G401.6 (cell line): ENCODE data around the gene AATF.

Source experiments
- FAIRE-seq: peaks from 2 replicates; lab custom pipeline; 2012; peaks lifted over from hg19 to GRCh38; lab: Jason Lieb, UNC

AATF gene

GRCh38 chr17:36931096-36931696 lies 17.6 kb upstream of the AATF start:
- FAIRE-seq = no peak

GRCh38 chr17:36931697-36932382 lies 16.9 kb upstream of the AATF start:
- no peak for FAIRE-seq

GRCh38 chr17:36932383-36932693 lies 16.4 kb upstream of the AATF start:
- no peak for FAIRE-seq

- no peak for FAIRE-seq
Measured at GRCh38 chr17:36932694-36933511, 15.9 kb upstream of the AATF start.

- no peak for FAIRE-seq
Measured at GRCh38 chr17:36933512-36934143, 15.1 kb upstream of the AATF start.

GRCh38 chr17:36934144-36934691 lies 14.5 kb upstream of the AATF start:
- FAIRE-seq = no peak

- no peak for FAIRE-seq
Measured at GRCh38 chr17:36934692-36935630, 13.8 kb upstream of the AATF start.

GRCh38 chr17:36935671-36936454 lies 12.9 kb upstream of the AATF start:
- no peak for FAIRE-seq

- FAIRE-seq = no peak
Measured at GRCh38 chr17:36936455-36937000, 12.2 kb upstream of the AATF start.

- FAIRE-seq = no peak
Measured at GRCh38 chr17:36937001-36937958, 11.5 kb upstream of the AATF start, which contains the start of gene LHX1. Gene LHX1, plus strand, starts transcription at chr17:36937475. Its CDS starts 723 bp downstream, at chr17:36938198.

- FAIRE-seq = no peak
Measured at GRCh38 chr17:36937959-36938565, 10.7 kb upstream of the AATF start.

- FAIRE-seq = no peak
Measured at GRCh38 chr17:36938566-36939051, 10.1 kb upstream of the AATF start.

GRCh38 chr17:36939052-36939801 lies 9.5 kb upstream of the AATF start:
- FAIRE-seq = no peak

- no peak for FAIRE-seq
Measured at GRCh38 chr17:36939802-36940312, 8.9 kb upstream of the AATF start.

- FAIRE-seq = no peak
Measured at GRCh38 chr17:36940313-36941264, 8.2 kb upstream of the AATF start.

GRCh38 chr17:36941265-36942010 lies 7.3 kb upstream of the AATF start:
- FAIRE-seq = no peak
